ENCODE results near the gene PPP3CA.

Gene PPP3CA

GRCh38 chr4:101347267-101347556 is at the start of gene PPP3CA:
PPP3CA (minus strand) TSS chr4:101347526.
- in situ Hi-C loops (cut with MboI; ENCODE audit: low sequenced_read_pairs), result no loop called here

DNA sequence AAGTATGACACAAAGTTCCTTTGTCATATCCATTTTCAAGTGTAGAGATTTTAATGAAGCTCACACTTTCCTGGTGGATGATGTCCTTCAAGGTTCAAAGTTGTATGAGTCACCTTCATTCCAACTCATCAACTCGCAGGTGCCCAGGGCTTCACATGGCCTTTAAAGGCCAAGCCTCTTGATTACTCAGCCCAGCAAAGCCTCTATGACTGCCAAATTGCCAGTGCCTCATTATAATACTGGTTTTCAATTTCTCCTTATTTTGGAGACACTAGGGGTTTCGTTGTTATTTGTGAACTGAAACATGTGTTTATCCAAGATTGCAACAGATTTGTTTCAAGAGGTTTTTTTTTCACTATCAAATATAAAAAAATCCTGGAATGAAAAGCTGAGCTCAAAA is 45.9 kb upstream of the PPP3CA start:
- in situ Hi-C loops (cut with MboI; ENCODE audit: low sequenced_read_pairs), result no loop called here

DNA sequence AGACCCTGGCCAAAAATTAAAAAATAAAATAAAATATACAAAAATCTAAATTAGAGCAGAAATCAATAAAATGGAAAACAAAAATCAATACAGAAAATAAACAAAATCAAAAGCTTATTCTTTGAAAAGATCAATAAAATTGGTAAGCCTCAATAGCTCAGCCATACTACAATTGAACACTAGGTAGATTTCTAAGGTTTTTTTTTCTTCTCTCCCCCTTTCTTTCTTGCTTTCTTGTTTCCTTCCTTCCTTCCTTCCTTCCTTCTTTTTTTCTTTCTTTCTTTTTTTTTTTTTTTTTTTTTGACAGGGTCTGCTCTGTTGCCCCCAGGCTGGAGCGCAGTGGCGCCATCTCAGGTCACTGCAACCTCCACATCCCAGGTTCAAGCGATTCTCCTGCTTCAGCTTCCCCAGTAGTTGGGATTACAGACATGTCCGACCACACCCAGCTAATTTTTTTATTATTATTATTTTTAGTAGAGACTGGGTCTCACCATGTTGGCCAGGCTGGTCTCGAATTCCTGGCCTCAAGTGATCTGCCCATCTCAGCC is 23.4 kb upstream of the PPP3CA start:
- in situ Hi-C loops (cut with MboI; ENCODE audit: low sequenced_read_pairs), result no loop called here

DNA sequence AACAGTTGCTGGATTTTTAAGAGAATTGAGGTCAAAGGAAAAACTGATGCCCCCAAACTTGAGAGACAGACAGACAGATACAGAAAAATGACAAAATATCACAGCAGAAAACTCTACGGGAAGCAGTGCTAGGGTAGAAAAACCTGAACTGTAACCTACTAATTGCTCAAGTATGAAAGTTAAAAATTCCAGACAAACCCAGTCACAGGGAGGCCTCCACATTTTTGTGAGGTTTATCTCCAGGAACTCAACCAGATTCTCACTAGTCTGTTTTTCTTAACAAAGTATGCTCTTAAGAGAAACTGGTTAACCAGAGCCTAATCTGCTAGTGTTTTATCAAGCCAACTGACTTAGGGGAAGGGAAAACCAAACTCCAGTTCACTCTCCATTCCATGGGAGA is 19.9 kb upstream of the PPP3CA start:
- in situ Hi-C loops (cut with MboI; ENCODE audit: low sequenced_read_pairs), result no loop called here

DNA sequence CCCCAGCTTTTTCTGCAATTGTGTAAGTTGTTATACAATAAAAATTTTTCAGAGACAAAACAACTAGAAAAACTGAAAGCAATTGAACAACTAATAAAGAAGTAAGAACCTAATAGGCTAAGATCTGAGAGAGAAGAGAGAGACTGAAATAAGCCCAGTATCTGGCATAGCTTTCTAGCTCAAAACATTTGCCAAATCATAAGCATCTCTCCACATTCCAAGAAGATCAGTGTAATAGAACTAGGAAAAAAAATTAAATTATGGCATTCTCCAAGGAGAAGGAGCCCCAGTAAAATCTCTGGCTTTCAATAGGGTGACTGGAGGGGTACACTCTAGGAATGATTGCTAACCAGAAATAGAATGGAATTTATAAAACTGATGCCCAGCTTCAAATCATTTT is 19.0 kb upstream of the PPP3CA start:
- in situ Hi-C loops (cut with MboI; ENCODE audit: low sequenced_read_pairs), result no loop called here

GRCh38 chr4:101357751-101358150 is 10.4 kb upstream of the PPP3CA start:
- in situ Hi-C loops (cut with MboI; ENCODE audit: low sequenced_read_pairs), result no loop called here

GRCh38 chr4:101356928-101357327 is 9.6 kb upstream of the PPP3CA start:
- in situ Hi-C loops (cut with MboI; ENCODE audit: low sequenced_read_pairs), result no loop called here

- in situ Hi-C loops (cut with MboI; ENCODE audit: low sequenced_read_pairs), result no loop called here
These were observed 8.7 kb upstream of the PPP3CA start for GRCh38 chr4:101355767-101356702.

GRCh38 chr4:101355246-101355645 is 7.9 kb upstream of the PPP3CA start:
- in situ Hi-C loops (cut with MboI; ENCODE audit: low sequenced_read_pairs), result no loop called here

DNA sequence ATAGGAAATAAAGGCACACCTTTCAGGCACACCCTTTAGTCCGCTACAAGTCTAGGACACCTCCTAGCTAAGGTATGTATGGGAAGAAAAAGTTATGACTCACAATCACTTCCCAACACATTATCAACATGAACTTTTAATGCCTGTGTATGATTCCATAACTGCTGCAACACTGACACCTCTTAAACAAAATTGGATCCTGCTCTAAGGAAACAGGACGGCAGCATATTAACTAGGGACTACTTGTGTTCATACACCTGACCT is 2.4 kb upstream of the PPP3CA start:
- in situ Hi-C loops (cut with MboI; ENCODE audit: low sequenced_read_pairs), result no loop called here

GRCh38 chr4:101348995-101349800 is 1.9 kb upstream of the PPP3CA start:
- in situ Hi-C loops (cut with MboI; ENCODE audit: low sequenced_read_pairs), result no loop called here

- in situ Hi-C loops (cut with MboI; ENCODE audit: low sequenced_read_pairs), result no loop called here
These were observed 1.1 kb upstream of the PPP3CA start for GRCh38 chr4:101348367-101348827.

- in situ Hi-C loops (cut with MboI; ENCODE audit: low sequenced_read_pairs), result no loop called here
These were observed 436 bp upstream of the PPP3CA start for GRCh38 chr4:101347557-101348366.

- in situ Hi-C loops (cut with MboI; ENCODE audit: low sequenced_read_pairs), result no loop called here
These were observed 717 bp downstream of the PPP3CA start for GRCh38 chr4:101346351-101347266.

DNA sequence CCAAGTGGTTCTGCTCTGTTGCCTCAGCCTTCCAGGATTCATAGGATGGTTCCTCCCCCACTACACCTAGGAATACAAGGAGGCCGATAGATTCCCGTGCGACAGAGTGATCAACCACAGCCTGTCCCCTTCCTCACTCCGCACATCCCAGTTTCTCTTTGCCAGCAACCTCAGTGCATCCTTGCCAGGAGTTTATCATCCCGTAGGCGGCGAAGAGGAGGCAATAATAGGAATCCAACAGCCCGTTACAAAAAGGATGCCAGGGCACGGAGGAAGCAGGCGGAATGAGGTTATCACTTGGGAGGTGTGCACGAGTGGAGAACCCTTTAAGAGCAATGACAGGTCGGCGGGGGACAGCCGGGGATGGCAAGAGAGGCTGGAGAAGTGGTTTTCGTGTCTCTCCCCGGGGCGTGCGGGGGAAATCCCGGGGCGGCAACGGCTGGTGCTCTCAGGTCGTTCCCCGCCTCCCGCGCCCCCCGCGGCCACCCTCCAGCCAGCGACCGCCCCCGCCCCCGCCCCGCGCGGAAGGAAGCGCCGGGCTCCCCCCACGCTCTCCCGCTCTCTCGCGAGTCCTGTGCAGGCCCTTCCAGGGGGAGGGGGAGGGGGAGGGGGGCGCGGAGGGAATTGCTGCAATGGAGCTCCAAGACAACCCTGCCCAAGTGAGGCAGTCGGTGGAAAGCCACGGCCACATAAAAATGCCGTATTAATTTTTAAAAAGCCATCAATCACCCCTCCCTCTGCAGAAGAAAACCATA is 1.6 kb downstream of the PPP3CA start:
- in situ Hi-C loops (cut with MboI; ENCODE audit: low sequenced_read_pairs), result no loop called here

GRCh38 chr4:101345271-101345595 is 2.1 kb downstream of the PPP3CA start:
- in situ Hi-C loops (cut with MboI; ENCODE audit: low sequenced_read_pairs), result no loop called here

GRCh38 chr4:101339332-101339731 is 8.0 kb downstream of the PPP3CA start:
- in situ Hi-C loops (cut with MboI; ENCODE audit: low sequenced_read_pairs), result no loop called here

GRCh38 chr4:101337688-101338087 is 9.6 kb downstream of the PPP3CA start:
- in situ Hi-C loops (cut with MboI; ENCODE audit: low sequenced_read_pairs), result no loop called here

GRCh38 chr4:101334963-101335572 is 12.3 kb downstream of the PPP3CA start:
- in situ Hi-C loops (cut with MboI; ENCODE audit: low sequenced_read_pairs), result no loop called here
